Stimulated activated CD8-positive, alpha-beta memory T cell treated with anti-CD3 and anti-CD28 coated beads, Interleukin-7, amount 100 ng/mL, for 24 hours (primary cell): ENCODE measurements around the gene MAPKAPK5.
"Not testable (repeated sequence)": the region's sequence is repeated elsewhere in the genome, so short reads cannot be mapped to it uniquely, and the experiment has no call there.

Experiments used
- DNase-seq: peaks from one replicate; pipeline ENCODE4 v3.0.0-alpha.2; 2020; ENCODE audit warnings: low read depth

The MAPKAPK5 gene

DNA sequence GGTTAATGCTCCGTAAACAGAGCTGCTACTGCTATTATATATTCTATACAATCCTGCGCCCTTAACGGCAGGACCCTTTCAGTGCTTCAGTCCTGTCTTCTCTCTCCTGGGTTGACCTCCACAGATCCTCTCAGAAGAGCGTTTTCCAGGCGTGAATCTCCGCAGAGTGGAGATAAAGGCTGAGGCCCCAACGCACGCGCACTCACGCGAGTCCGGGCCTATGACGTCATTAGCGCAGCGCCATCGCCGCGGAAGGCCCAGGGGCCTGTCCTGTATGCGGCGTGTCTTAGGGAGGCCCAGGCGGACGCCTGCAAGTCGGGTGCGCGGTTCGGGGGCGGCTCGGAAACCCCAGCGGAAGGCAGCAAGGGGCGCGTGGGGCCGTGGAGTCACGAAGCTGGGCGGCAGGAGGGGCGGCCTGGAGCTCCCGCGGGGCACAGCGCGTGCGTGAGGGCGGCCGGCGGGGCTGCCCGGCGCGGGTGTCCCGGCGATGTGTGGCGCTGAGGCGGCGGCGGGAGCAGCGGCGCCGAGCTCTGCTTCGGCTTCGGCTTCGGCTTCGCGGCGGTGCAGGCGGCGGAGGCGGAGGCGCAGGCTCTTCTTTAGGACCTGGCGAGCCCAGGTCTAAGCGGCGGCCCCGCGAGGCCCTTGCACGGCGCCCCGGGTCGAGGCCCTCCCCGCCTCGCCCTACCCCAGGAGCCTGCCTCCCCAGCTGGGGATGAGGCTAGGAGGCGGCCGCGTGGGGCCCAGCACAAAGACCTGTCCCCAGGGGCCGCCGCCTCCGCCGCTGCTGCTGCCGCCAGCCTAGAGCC, at the start of gene MAPKAPK5:
Gene MAPKAPK5 (plus strand): TSS at position 479 of the 806 bp plus-strand sequence. CDS start 506 bp downstream, outside the sequence.
- peak; percentile 97 for DNase-seq

DNA sequence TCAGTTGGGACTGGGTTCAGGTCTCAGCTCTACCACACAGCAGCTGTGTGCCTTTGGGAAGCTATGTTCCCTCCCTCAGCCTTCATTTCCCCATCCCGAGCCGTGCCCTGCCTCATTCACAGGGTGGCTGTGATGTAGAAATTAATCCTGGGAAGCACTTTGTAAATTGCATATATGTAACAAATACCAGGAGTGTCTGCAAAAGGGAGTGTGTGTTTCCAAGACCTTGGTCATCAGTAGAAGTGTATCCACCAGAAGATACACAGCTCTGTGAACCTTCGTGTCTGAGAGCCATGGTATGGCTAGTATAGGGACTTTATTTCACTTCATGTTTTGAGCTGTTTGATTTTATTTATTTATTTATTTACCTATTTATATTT, 49.2 kb upstream of the MAPKAPK5 start:
- DNase-seq, result no peak

DNA sequence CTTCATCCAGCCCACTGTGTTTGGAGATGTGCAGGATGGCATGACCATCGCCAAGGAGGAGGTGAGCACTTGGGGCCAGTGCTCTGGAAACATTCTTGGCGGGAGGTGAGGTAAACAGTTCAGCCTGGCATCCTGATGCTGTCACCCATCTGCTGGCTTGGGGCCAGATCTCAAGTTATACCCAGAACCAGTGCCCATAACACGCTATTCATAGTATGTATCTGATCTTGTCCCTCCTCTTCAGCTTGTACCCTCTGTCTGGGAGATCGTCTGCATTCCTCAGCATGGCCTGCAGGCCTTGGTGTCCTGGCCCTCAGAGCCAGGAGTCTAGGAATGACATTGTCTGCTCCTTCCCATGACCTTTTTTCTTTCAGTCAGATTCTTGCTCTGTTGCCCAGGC, 43.8 kb upstream of the MAPKAPK5 start:
- DNase-seq, result no peak

DNA sequence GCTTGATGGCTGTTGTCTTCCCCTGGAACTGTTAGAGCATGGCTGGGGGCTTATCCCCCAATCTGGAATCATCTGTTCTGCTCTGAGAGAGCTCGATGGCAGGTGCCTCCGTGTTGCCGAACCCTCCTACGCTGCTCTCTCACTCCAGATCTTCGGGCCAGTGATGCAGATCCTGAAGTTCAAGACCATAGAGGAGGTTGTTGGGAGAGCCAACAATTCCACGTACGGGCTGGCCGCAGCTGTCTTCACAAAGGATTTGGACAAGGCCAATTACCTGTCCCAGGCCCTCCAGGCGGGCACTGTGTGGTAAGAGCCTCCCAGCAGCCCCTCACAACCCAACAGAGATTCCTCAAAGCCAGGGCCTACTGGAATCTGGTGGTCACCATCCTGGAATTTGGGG, 42.3 kb upstream of the MAPKAPK5 start:
- DNase-seq, result no peak

GRCh38 chr12:111803038-111803626, 38.9 kb upstream of the MAPKAPK5 start:
- DNase-seq, result no peak

- no peak for DNase-seq
Measured at GRCh38 chr12:111803851-111804250, 38.2 kb upstream of the MAPKAPK5 start.

DNA sequence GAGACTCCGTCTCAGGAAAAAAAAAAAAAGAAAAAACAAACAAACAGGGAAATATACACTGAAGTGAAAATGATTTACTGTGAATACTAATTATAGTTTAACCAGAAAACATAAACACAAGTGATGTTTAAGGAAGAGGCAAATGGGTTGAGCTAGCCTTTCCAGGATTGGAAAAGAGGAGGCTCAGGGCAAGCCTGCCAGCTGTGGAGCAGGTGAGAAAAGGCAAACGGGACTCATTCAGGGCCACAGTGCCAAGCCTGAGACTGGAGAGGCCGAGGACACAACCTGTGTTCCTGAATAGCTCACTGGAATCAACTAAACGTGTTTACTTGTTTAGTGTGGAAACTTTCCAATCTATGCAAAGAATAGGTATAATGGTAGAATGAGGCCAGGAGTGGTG, 35.7 kb upstream of the MAPKAPK5 start:
- DNase-seq, result no peak

GRCh38 chr12:111807232-111807631, 34.8 kb upstream of the MAPKAPK5 start:
- no peak for DNase-seq

DNA sequence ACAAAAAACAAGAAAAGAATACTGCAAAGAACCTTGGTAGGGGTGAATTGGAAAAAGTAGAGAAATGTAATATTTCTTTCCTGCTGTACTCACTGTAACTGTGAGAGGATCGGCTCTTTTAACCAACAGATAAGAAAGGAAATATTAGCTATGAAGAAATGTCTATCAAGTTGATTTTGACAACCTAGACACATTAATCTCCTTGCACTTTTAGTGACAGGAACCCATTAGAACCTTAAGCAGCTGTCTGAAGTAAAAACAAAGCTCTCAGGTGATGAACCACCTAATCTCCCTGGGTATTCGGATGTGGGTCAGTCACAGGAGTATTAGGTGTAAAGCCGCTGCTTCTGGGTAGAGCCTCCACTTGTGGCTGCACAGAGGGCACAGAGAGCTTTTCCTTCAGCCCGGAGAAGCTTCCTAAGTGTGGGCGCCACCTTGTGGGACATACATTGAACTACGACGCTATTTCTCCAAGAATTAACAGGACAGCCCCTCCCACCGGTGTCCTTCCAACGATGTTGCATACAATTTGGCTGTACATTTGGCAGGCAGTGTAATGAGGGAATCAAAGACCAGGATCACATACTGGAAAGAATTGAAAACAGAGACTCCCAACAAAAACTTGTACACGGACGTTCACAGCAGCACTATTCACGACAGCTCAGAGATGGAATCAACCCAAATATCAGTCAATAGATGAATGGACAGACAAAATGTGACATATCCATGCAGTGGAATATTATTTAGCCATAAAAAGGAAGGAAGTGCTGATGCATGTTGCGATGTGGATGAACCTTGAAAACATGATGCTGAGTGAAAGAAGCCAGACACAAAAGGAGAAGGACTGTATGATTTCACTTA, 28.9 kb upstream of the MAPKAPK5 start:
- peak; percentile 24 for DNase-seq

- no peak for DNase-seq
Measured at GRCh38 chr12:111816065-111816615, 25.9 kb upstream of the MAPKAPK5 start.

DNA sequence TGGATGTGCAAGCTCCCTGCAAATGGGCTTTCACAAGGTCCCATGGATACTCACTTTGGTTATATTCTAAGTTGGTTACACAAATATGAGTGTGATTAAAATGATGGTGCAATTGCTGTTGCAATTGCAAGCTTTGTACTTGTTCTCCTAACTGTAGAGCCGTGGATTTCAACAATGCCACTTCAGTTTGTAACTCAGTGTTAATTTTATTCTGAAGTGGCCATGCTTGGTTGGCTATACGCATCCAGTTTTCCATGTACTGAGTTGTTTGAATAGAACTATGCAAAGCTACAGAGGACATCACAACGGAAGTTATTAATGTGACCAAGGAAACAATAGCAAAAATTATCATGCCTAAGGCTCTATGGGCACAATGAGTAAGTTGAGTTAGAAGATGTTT, 25.1 kb upstream of the MAPKAPK5 start:
- not testable (repeated sequence) for DNase-seq

DNA sequence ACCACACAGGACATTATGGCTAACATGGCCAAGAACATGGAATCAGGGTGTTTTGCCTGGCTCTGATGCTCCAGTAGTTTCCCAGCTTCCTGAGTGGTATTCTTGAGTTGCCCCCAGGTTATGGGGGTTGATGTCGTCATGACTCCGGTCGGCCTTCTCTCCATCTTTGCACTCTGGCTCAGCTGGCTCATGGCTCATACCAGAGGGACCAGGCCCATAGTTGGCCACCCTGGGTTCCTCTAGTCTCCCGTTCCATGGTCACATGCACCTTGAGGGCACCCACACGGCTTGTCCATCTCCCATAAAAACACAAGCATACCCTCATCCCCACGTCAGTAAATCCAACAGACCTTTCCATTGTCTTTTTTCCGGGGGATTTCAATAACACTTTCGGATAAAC, 23.7 kb upstream of the MAPKAPK5 start:
- DNase-seq, result no peak

DNA sequence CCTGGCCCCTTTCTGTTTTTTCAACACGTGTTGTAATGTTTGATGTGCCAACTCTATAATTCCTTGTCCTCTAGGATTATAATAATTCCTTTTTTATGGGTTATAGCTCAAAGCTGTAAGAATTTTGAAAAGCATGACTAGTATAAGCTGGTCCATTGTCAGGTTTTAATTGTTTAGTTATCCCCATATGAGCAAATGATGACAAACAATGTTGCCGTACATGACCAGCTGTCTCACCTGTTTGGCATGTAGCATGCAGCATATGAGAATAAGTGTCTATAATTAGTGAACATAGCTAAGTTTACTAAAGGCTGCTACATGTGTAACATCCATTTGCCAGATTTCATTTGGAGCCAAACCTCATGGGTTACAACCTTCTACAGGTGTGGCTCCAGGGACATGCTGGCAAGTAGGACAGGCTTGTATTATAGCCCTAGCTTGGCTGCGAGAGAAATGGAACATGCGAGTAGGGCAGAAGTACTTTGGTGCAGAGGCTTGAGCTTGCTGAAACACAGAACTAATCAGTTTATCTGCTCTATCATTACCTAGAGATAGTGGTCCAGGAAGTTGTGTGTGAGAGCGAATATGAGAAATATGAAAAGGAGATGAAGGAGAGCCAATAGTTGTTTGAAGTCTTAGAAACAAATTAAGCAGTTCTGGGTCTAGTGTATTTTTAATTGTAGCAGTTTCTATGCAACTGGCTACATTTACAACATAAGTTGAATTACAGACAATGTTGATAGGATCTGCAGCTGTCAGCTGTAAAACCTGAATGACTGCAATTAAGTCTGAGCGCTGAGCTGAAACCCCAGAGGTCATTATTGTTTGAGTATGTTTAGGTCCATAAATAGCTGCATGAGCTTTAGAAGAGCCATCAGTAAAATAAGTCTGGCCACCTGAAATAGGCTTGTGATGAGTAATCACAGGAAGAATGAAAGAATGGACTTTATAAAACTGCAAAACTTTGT, 22.6 kb upstream of the MAPKAPK5 start:
- no peak for DNase-seq

GRCh38 chr12:111820828-111821227, 21.2 kb upstream of the MAPKAPK5 start:
- not testable (repeated sequence) for DNase-seq

DNA sequence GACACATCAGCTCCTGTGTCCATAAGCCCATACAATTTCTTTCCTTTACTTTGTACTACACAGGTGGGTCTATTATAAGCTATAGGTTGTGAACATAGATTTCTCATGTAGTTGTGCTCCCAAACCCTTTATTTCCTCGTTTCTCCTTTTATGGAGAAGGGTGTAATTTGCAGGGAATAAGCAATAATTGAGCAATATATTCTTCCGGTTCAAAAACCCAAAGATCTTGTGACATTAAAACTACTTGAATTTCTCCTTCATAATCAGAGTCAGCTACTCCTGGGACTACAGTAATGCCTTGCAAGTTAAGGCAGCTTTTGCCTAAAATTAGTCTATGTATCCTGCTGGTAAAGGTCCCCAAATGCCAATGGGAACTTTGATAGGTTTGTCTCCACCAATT, 19.1 kb upstream of the MAPKAPK5 start:
- DNase-seq, result no peak

GRCh38 chr12:111823891-111824290, 18.1 kb upstream of the MAPKAPK5 start:
- no peak for DNase-seq

GRCh38 chr12:111824312-111824711, 17.7 kb upstream of the MAPKAPK5 start:
- not testable (repeated sequence) for DNase-seq

DNA sequence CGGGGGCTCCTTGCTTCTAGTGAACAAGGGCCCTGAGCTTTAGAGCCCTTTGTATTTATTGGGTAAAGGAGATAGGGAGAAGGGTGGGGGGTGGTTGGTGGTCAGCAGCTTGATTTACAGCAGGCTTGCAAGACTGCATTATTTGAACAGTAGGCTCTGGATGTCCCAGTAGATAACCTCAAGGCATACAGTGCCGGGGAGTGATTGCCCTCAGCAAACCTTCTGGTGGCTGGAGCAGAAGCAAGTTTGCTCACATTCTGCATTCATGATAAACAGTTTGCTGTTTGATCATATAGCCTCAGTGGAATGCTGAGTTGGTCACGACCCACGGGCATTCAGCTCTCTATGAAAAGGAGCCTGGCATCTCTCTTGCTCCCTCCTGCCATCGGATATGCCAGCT, 16.5 kb upstream of the MAPKAPK5 start:
- no peak for DNase-seq

DNA sequence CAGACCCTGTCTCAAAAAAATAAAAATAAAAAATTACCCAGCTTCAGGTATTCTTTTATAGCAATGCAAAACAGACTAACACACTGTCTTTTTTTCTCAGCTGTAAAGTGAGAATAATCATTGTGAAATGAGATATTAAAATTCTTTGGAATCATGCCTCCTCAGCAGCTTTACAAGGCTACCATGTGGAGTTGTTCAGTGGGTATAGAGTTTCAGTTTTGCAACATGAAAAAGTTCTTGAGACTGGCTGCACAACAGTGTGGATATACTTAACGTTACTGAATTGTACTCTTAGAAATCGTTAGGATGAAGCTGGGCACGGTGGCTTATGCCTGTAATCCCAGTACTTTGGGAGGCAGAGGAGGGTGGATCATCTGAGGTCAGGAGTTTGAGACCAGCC, 15.7 kb upstream of the MAPKAPK5 start:
- no peak for DNase-seq

DNA sequence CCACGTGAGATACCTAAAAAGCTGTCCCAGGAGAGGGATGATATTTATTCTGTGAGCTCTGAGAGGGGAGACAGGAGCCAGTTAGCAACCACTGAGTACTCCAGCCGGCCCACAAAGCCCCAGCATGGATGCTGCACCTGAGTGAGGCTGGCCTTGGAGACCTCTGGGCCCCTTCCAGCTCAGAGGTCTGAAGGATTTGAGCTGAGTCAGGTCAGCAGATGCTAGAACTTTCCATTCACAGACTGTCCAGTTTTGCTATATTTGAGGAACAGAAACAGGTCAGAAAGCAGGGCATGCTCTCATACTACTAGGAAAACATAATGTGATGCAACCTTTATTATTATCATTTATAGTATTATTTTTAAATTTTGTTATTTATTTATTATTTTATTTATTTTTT, 15.0 kb upstream of the MAPKAPK5 start:
- DNase-seq, result no peak

DNA sequence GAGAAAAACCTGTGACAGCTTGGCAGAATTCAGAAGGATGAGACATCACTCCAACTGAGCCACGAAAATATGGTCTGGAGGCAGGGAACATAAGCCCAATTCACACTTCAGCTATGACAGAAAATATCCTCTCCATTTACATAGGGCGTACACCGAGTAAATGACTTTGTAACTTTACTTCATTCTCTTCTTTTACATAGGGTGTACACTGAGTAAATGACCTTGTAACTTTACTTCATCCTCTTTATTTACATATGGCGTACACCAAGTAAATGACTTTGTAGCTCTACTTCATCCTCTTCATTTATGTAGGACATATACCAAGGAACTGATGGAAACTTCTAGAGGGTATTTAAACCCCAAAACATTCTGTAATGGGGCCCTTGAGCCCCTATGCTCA, 14.1 kb upstream of the MAPKAPK5 start:
- DNase-seq, result no peak
